Thymus (tissue), 11 donors: ENCODE data around the gene MXRA8. TPM values are rescaled to one million over a fixed set of nuclear protein-coding genes. Genes with fewer than 3 reads are reported as not detected.

ENCODE experiments used
- DNase-seq, 9 donors: peaks; one replicate each; pipeline ENCODE4 v3.0.0-alpha.2; 2013; ENCODE audit warnings: low spot score in 9 of 9, low read depth in 6 of 9, missing footprints in 1 of 9
- H3K27ac ChIP-seq, 2 donors: one replicate each; pipeline ENCODE4 v1.5.1; 2013; ENCODE audit warnings: control low read depth in 1 of 2, low read depth in 1 of 2, low read length in 1 of 2, mild to moderate bottlenecking in 1 of 2, moderate library complexity in 1 of 2
- H3K27me3 ChIP-seq, 2 donors: one replicate each; pipeline ENCODE4 v1.5.1; 2013; ENCODE audit warnings: low read length in 1 of 2; ENCODE audit not compliant: control insufficient read depth in 2 of 2, insufficient read depth in 1 of 2
- H3K36me3 ChIP-seq, 2 donors: one replicate each; pipeline ENCODE4 v1.5.1; 2013; ENCODE audit warnings: low read length in 1 of 2, mild to moderate bottlenecking in 1 of 2, moderate library complexity in 1 of 2; ENCODE audit not compliant: control insufficient read depth in 2 of 2, insufficient read depth in 2 of 2
- H3K4me1 ChIP-seq, 2 donors: one replicate each; pipeline ENCODE4 v1.5.1; 2013; ENCODE audit warnings: low read length in 2 of 2; ENCODE audit not compliant: control insufficient read depth in 2 of 2, insufficient read depth in 2 of 2
- H3K4me3 ChIP-seq, 2 donors: one replicate each; pipeline ENCODE4 v1.5.1; 2013; ENCODE audit warnings: low read length in 2 of 2, control low read depth in 1 of 2, mild to moderate bottlenecking in 1 of 2
- H3K9me3 ChIP-seq, 2 donors: one replicate each; pipeline ENCODE4 v1.5.1; 2013; ENCODE audit warnings: low read length in 1 of 2, mild to moderate bottlenecking in 1 of 2; ENCODE audit not compliant: control insufficient read depth in 2 of 2, insufficient read depth in 1 of 2
- WGBS: extraction: QIAGEN DNeasy Blood & Tissue Kit; methylation state at CpG from one replicate; pipeline ENCODE4 v1.1.7; 2013; 5-methylcytosine and 5-hydroxymethylcytosine counted together
- polyA plus RNA-seq: library from polyadenylated mRNA; stranded (reverse); fragments of 200-250 nt; gene quantifications from one replicate; pipeline ENCODE4 v1.2.3, GENCODE V29; 2013
- total RNA-seq: library from RNA; stranded (reverse); fragments of 120-200 nt; gene quantifications from one replicate; pipeline ENCODE4 v1.2.4, GENCODE V29; 2013
- donor health status: healthy.

MXRA8 gene
- total and polyA plus RNA-seq, 2 donors: 2.7 to 9.6 TPM

GRCh38 chr1:1336446-1336845 is 21.9 kb downstream of the MXRA8 start:
- Histone ChIP-seq H3K4me3 (no peak overlapping the region), H3K4me1 (no peaks in the 10 kb centered on the region), H3K9me3 (peaks cover 0 to 10% of the 10 kb centered on the region in 2 donors), H3K27me3 (no peaks in the 10 kb centered on the region), H3K36me3 (peaks cover 11 to 47% of the 10 kb centered on the region in 2 donors), H3K27ac (no peak overlapping the region)
- no peak for DNase-seq
- 98% methylated on average over 26 of the region's 26 CpGs for WGBS

GRCh38 chr1:1335792-1336248 is 22.5 kb downstream of the MXRA8 start:
- WGBS: 96% methylated on average over 21 of the region's 21 CpGs
- no peak for DNase-seq
- Histone ChIP-seq H3K9me3 (peaks cover 0 to 13% of the 10 kb centered on the region in 2 donors), H3K36me3 (peaks cover 11 to 42% of the 10 kb centered on the region in 2 donors), H3K27ac (no peak overlapping the region), H3K4me3 (no peak overlapping the region), H3K4me1 (no peaks in the 10 kb centered on the region), H3K27me3 (no peaks in the 10 kb centered on the region)

GRCh38 chr1:1335283-1335682 is 23.1 kb downstream of the MXRA8 start:
- H3K36me3 ChIP-seq: peaks cover 9 to 38% of the 10 kb centered on the region in 2 donors
- peaks cover 0 to 14% of the 10 kb centered on the region in 2 donors for H3K9me3 ChIP-seq
- no peaks in the 10 kb centered on the region for H3K4me1 ChIP-seq
- H3K27ac ChIP-seq: no peak overlapping the region
- no peak overlapping the region for H3K4me3 ChIP-seq
- DNase-seq: no peak
- no peaks in the 10 kb centered on the region for H3K27me3 ChIP-seq
- WGBS: 96% methylated on average over 16 of the region's 16 CpGs

- DNase-seq: no peak
- 94% methylated on average over 11 of the region's 11 CpGs for WGBS
- Histone ChIP-seq H3K27ac (no peak overlapping the region), H3K9me3 (peaks cover 0 to 19% of the 10 kb centered on the region in 2 donors), H3K27me3 (no peaks in the 10 kb centered on the region), H3K36me3 (peaks cover 8 to 33% of the 10 kb centered on the region in 2 donors), H3K4me3 (no peak overlapping the region), H3K4me1 (no peaks in the 10 kb centered on the region)
These were observed 23.5 kb downstream of the MXRA8 start for GRCh38 chr1:1334835-1335234.

GRCh38 chr1:1333551-1334241 is 24.7 kb downstream of the MXRA8 start:
- no peak overlapping the region for H3K4me3 ChIP-seq
- no peaks in the 10 kb centered on the region for H3K27me3 ChIP-seq
- 96% methylated on average over 36 of the region's 36 CpGs for WGBS
- no peak overlapping the region for H3K27ac ChIP-seq
- no peak for DNase-seq
- H3K4me1 ChIP-seq: no peaks in the 10 kb centered on the region
- H3K36me3 ChIP-seq: peaks cover 3 to 23% of the 10 kb centered on the region in 2 donors
- peaks cover 1 to 21% of the 10 kb centered on the region in 2 donors for H3K9me3 ChIP-seq

- WGBS: 93% methylated on average over 48 of the region's 48 CpGs
- DNase-seq: no peak
- no peak overlapping the region for H3K4me3 ChIP-seq
- H3K9me3 ChIP-seq: peaks cover 1 to 21% of the 10 kb centered on the region in 2 donors
- no peaks in the 10 kb centered on the region for H3K27me3 ChIP-seq
- no peaks in the 10 kb centered on the region for H3K4me1 ChIP-seq
- H3K27ac ChIP-seq: no peak overlapping the region
- H3K36me3 ChIP-seq: peaks cover 6 to 23% of the 10 kb centered on the region in 2 donors
These were observed 25.4 kb downstream of the MXRA8 start for GRCh38 chr1:1332774-1333480.

GRCh38 chr1:1332031-1332755 is 26.2 kb downstream of the MXRA8 start:
- no peak overlapping the region for H3K4me3 ChIP-seq

GRCh38 chr1:1331068-1331965 is 27.0 kb downstream of the MXRA8 start, which contains the start of gene TAS1R3:
TSS of gene TAS1R3 (plus strand) at chr1:1331280. CDS start at chr1:1331346, 66 bp downstream.
- peaks cover 16 to 24% of the 10 kb centered on the region in 2 donors for H3K36me3 ChIP-seq
- no peak for DNase-seq
- WGBS: 90% methylated on average over 41 of the region's 41 CpGs
- no peak within 1 kb of the TSS for H3K4me3 ChIP-seq
- H3K27me3 ChIP-seq: no peaks in the 10 kb centered on the region
- peaks cover 3 to 5% of the 10 kb centered on the region in 2 donors for H3K4me1 ChIP-seq
- H3K9me3 ChIP-seq: peaks cover 1 to 21% of the 10 kb centered on the region in 2 donors
- no peak within 1 kb of the TSS for H3K27ac ChIP-seq

More at GRCh38 chr1:1332031-1332755, 26.2 kb downstream of the MXRA8 start:
- Histone ChIP-seq H3K4me1 (no peaks in the 10 kb centered on the region), H3K9me3 (peaks cover 1 to 21% of the 10 kb centered on the region in 2 donors), H3K27ac (no peak overlapping the region), H3K36me3 (peaks cover 11 to 24% of the 10 kb centered on the region in 2 donors), H3K27me3 (no peaks in the 10 kb centered on the region)
- no peak for DNase-seq
- WGBS: 93% methylated on average over 57 of the region's 57 CpGs
